Measurements from ENCODE around the gene MCIDAS. TPM values are rescaled to one million over a fixed set of nuclear protein-coding genes. Genes with fewer than 3 reads are reported as not detected.

Gene MCIDAS
- total and polyA plus RNA-seq, 10 of the 15 experiments (the other 5 are each of a cell fraction or from before 2014, with no cell fraction given) = not detected

GRCh38 chr5:55225346-55225745, 1.8 kb downstream of the MCIDAS start:
- Histone ChIP-seq H3K79me2 (ENCODE audit: control insufficient read depth, insufficient read depth, low read length) (no peaks in the 10 kb centered on the region), H3K36me3 (ENCODE audit: control insufficient read depth in 2 of 2, insufficient read depth in 2 of 2, low read length in 1 of 2) (no peaks in the 10 kb centered on the region), H4K20me1 (ENCODE audit: control insufficient read depth, insufficient read depth) (no peaks in the 10 kb centered on the region; the same call in 1 of the 2 replicates), H2AFZ (ENCODE audit: control insufficient read depth, low read depth, low read length) (no peak overlapping the region), H3K9ac (ENCODE audit: control insufficient read depth, insufficient read depth, low read length) (no peak overlapping the region), H3K4me1 (ENCODE audit: control insufficient read depth, insufficient read depth, low read length) (peaks cover 13% of the 10 kb centered on the region), H3K4me2 (ENCODE audit: control insufficient read depth, insufficient read depth) (no peak overlapping the region), H3K4me3 (no peak overlapping the region), H3K27me3 (replicated peaks in 1 of 2; ENCODE audit: control insufficient read depth in 2 of 2, insufficient read depth in 2 of 2, low read length in 1 of 2) (peaks cover 29 to 49% of the 10 kb centered on the region in 2 experiments), H3K9me3 (replicated peaks; ENCODE audit: control insufficient read depth, insufficient read depth, low read length) (no peaks in the 10 kb centered on the region; the same call in 2 of the 3 replicates), H3K27ac (ENCODE audit: control insufficient read depth, insufficient read depth) (no peak overlapping the region)
- no peak for TF ChIP-seq EGR1 (IDR thresholded peaks at IDR 0.05; ENCODE audit: borderline replicate concordance in 1 of 2, low read depth in 2 of 2, low read length in 2 of 2)
- no peak for TF ChIP-seq PML (IDR thresholded peaks at IDR 0.05; ENCODE audit: low read length)
- SMC1A ChIA-PET (ENCODE audit: uncharacterized antibody, unreplicated experiment) = interaction anchor here (1.2 kb wide), 1 partner anchor 55 kb away, joined by 3 read pairs; no protein-coding TSS in a partner anchor
- DNase-seq (ENCODE audit: low read depth, low spot score) (no peak), ATAC-seq (no peak), FAIRE-seq (no peak)
- BruUV-seq (replicated peaks) = no TSS peak
- CTCF ChIA-PET = interaction anchor here (1.2 kb wide), 1 partner anchor 466 kb away, joined by 3 read pairs; no protein-coding TSS in a partner anchor
- in situ Hi-C loops (cut with MboI) (no loop called here), intact Hi-C loops (cut with micrococcal nuclease; ENCODE audit: unreplicated experiment) (loop anchor here (5.0 kb wide), 1 partner anchor 467 kb away; no protein-coding TSS in a partner anchor)
- RAD21 ChIA-PET (ENCODE audit: unreplicated experiment) = no interaction called here
- POLR2A ChIA-PET = no interaction called here

- CTCF ChIA-PET = no interaction called here
- no peak for ATAC-seq
- Histone ChIP-seq H3K27ac (ENCODE audit: control insufficient read depth, insufficient read depth) (no peak overlapping the region), H3K36me3 (ENCODE audit: control insufficient read depth in 2 of 2, insufficient read depth in 2 of 2, low read length in 1 of 2) (no peaks in the 10 kb centered on the region), H3K79me2 (ENCODE audit: control insufficient read depth, insufficient read depth, low read length) (no peaks in the 10 kb centered on the region), H3K27me3 (replicated peaks in 1 of 2; ENCODE audit: control insufficient read depth in 2 of 2, insufficient read depth in 2 of 2, low read length in 1 of 2) (peaks cover 32 to 55% of the 10 kb centered on the region in 2 experiments), H4K20me1 (ENCODE audit: control insufficient read depth, insufficient read depth) (no peaks in the 10 kb centered on the region; the same call in 1 of the 2 replicates), H2AFZ (ENCODE audit: control insufficient read depth, low read depth, low read length) (no peak overlapping the region), H3K4me3 (no peak overlapping the region), H3K9me3 (replicated peaks; ENCODE audit: control insufficient read depth, insufficient read depth, low read length) (no peaks in the 10 kb centered on the region; the same call in 2 of the 3 replicates), H3K4me1 (ENCODE audit: control insufficient read depth, insufficient read depth, low read length) (peaks cover 13% of the 10 kb centered on the region), H3K4me2 (ENCODE audit: control insufficient read depth, insufficient read depth) (0 out of 2 replicates have a peak overlapping the region, but pooled peaks have one; percentile 11), H3K9ac (ENCODE audit: control insufficient read depth, insufficient read depth, low read length) (no peak overlapping the region)
- DNase-seq (ENCODE audit: low read depth, low spot score) = no peak
- POLR2A ChIA-PET = no interaction called here
- SMC1A ChIA-PET (ENCODE audit: uncharacterized antibody, unreplicated experiment) = no interaction called here
- no peak for FAIRE-seq
- intact Hi-C loops (cut with micrococcal nuclease; ENCODE audit: unreplicated experiment) = no loop called here
- RAD21 ChIA-PET (ENCODE audit: unreplicated experiment) = no interaction called here
- in situ Hi-C loops (cut with MboI) = no loop called here
- BruUV-seq (replicated peaks) = no TSS peak
- no peak for TF ChIP-seq ATF7 (IDR thresholded peaks at IDR 0.05; ENCODE audit: low read depth)
- TF ChIP-seq GABPA (IDR thresholded peaks at IDR 0.05; ENCODE audit: low read depth) = no peak
- no peak for TF ChIP-seq ZSCAN29 (IDR thresholded peaks at IDR 0.05)
- TF ChIP-seq MYB (IDR thresholded peaks at IDR 0.05; ENCODE audit: borderline replicate concordance, low read depth, low read length) = no peak
- 13% methylated on average over 7 of the region's 7 CpGs for WGBS (ENCODE audit: insufficient coverage, insufficient replicate concordance, low lambda C conversion rate, missing lambda C conversion rate)
Observed at GRCh38 chr5:55223812-55224240, 3.3 kb downstream of the MCIDAS start.
